ENCODE data around the gene PRDM16.
A peak's percentile ranks its signal among the peaks of the same experiment; 100 is the strongest.

Gene PRDM16

GRCh38 chr1:3051270-3052268, 17.4 kb upstream of the PRDM16 start:
- Histone ChIP-seq H3K36me3 (no peaks in the 10 kb centered on the region), H3K9me3 (ENCODE audit: severe bottlenecking) (peaks cover 3% of the 10 kb centered on the region), H3K27ac (no peak overlapping the region), H3K4me3 (ENCODE audit: low read depth, low read length) (no peak overlapping the region), H3K27me3 (ENCODE audit: insufficient read depth, low read depth, severe bottlenecking) (no peaks in the 10 kb centered on the region)
- DNase-seq, result no peak
- TF ChIP-seq CTCF (IDR thresholded peaks at IDR 0.05; ENCODE audit: low read depth, low read length), result no peak

DNA sequence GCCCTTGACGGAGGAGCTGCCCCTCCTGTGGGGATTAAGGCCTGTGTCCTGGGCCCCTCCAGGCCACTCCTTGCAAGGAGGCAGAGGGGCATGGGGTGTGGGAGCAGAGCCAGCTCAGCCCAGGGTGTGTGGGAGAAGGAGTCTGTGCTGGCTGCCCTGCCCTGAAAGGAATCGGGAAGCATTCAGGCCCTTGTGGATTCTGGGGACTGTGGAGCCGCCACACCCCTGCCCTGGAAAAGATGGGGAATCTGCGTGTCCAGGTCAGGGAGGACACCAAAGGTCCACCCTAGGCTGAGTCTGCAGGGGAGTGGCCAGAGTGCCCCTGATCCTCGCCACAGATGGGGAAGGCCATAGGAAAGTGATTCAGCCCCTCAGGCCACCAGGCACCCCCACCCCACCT, 16.5 kb upstream of the PRDM16 start:
- Histone ChIP-seq H3K4me3 (ENCODE audit: low read depth, low read length) (no peak overlapping the region), H3K27me3 (ENCODE audit: insufficient read depth, low read depth, severe bottlenecking) (no peaks in the 10 kb centered on the region), H3K36me3 (no peaks in the 10 kb centered on the region), H3K9me3 (ENCODE audit: severe bottlenecking) (peaks cover 3% of the 10 kb centered on the region), H3K27ac (no peak overlapping the region)
- TF ChIP-seq CTCF (IDR thresholded peaks at IDR 0.05; ENCODE audit: low read depth, low read length), result no peak
- no peak for DNase-seq

- Histone ChIP-seq H3K9me3 (ENCODE audit: severe bottlenecking) (peaks cover 3% of the 10 kb centered on the region), H3K27ac (no peak overlapping the region), H3K27me3 (ENCODE audit: insufficient read depth, low read depth, severe bottlenecking) (no peaks in the 10 kb centered on the region), H3K36me3 (no peaks in the 10 kb centered on the region), H3K4me3 (ENCODE audit: low read depth, low read length) (no peak overlapping the region)
- DNase-seq, result no peak
- TF ChIP-seq CTCF (IDR thresholded peaks at IDR 0.05; ENCODE audit: low read depth, low read length), result no peak
These were observed 15.5 kb upstream of the PRDM16 start for GRCh38 chr1:3053366-3053980.

DNA sequence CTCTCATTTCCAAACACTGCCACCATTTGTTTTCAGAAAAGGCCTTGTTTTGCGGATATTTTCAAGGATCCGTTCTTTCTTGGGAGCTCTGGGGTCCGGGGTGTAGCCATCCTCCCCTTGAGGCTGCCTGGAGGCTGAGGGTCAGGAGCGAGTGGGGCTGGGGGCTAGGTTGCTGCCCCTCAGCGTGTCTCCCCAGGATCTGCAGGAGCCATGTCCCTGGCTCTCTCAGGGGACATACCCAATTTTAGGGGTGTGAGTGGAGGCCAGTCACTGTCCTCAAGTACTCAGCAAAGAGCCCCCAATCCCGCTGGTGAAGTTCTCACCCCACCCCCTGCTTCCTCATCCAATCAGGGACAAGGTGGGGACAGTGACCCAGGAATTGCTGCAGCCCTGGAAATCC, 15.0 kb upstream of the PRDM16 start:
- Histone ChIP-seq H3K9me3 (ENCODE audit: severe bottlenecking) (peaks cover 3% of the 10 kb centered on the region), H3K4me3 (ENCODE audit: low read depth, low read length) (no peak overlapping the region), H3K27ac (no peak overlapping the region), H3K36me3 (no peaks in the 10 kb centered on the region), H3K27me3 (ENCODE audit: insufficient read depth, low read depth, severe bottlenecking) (no peaks in the 10 kb centered on the region)
- no peak for TF ChIP-seq CTCF (IDR thresholded peaks at IDR 0.05; ENCODE audit: low read depth, low read length)
- DNase-seq, result no peak

DNA sequence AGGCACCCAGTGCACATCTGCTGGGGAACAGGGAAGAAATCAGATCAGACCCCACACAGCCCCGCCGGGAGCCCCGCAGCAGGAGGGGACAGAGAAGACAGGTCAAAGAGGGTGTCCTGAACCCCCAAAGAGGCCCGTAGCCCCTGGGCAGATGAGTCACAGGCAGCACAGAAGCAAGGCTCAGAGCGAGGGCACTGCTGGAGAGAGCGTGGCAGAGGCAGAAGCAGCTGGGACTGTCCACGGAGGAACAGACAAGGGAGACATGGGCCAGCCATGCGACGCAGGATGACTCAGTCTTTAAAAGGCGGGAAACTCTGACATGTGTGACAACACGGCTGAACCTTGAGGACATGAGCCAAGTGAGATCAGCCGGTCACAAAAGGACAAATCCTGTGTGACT, 14.5 kb upstream of the PRDM16 start:
- peak; percentile 4 for DNase-seq
- TF ChIP-seq CTCF (IDR thresholded peaks at IDR 0.05; ENCODE audit: low read depth, low read length), result no peak
- H3K27me3 ChIP-seq (ENCODE audit: insufficient read depth, low read depth, severe bottlenecking), result no peaks in the 10 kb centered on the region
- H3K4me3 ChIP-seq (ENCODE audit: low read depth, low read length), result no peak overlapping the region
- H3K36me3 ChIP-seq, result no peaks in the 10 kb centered on the region
- H3K9me3 ChIP-seq (ENCODE audit: severe bottlenecking), result peaks cover 3% of the 10 kb centered on the region
- no peak overlapping the region for H3K27ac ChIP-seq

Measured in WERI-Rb-1 (cell line).